B cell (primary cell): Measurements from ENCODE around the gene SALL4. TPM values are rescaled to one million over a fixed set of nuclear protein-coding genes. Genes with fewer than 3 reads are reported as not detected.
"Not testable (repeated sequence)": the region's sequence is repeated elsewhere in the genome, so short reads cannot be mapped to it uniquely, and the experiment has no call there.

Experiments
- ATAC-seq: fragments of 200-7000 bp; cut with Tn5 transposase; one replicate; pipeline ENCODE4 v1.10.0; 2021; ENCODE audit warnings: low read depth, mild to moderate bottlenecking, moderate number of reproducible peaks, moderate library complexity
- CTCF ChIA-PET: fragments of 350-600 bp; sonication (Branson Sonifier 250); formaldehyde crosslinking; loops from one replicate; lab custom pipeline; 2021; ENCODE audit warnings: antibody characterized with exemption, inconsistent platforms; lab: Charles Lee
- POLR2A ChIA-PET: fragments of 350-600 bp; sonication (Branson Sonifier 250); formaldehyde crosslinking; loops from one replicate; lab custom pipeline; 2021; ENCODE audit warnings: antibody characterized with exemption; lab: Charles Lee
- DNase-seq: peaks from one replicate; pipeline ENCODE4 v3.0.0; 2013
- H2AFZ ChIP-seq: 2 replicates; pipeline ENCODE4 v1.6.1; 2012; ENCODE audit warnings: mild to moderate bottlenecking, low read depth, low read length; ENCODE audit not compliant: insufficient read depth, poor library complexity, severe bottlenecking
- H3K27ac ChIP-seq, 2 donors: 1 replicate in 1 of 2; 2 replicates in 1 of 2; pipeline ENCODE4 v1.5.1; 2012 to 2013; ENCODE audit warnings: low read length in 2 of 2, mild to moderate bottlenecking in 2 of 2, moderate library complexity in 1 of 2
- H3K27me3 ChIP-seq, 4 experiments: fragments of 200-600 bp in 1 of 4; sonication (generic) in 1 of 4; replicated peaks in 1 of 4; 1 replicate in 2 of 4; 2 replicates in 2 of 4; pipeline versions ENCODE4 v1.6.1 to v1.7.0; 2013 to 2016; ENCODE audit warnings: low read length in 3 of 4, mild to moderate bottlenecking in 2 of 4, mixed read lengths in 1 of 4, moderate library complexity in 1 of 4; ENCODE audit not compliant: insufficient read depth in 4 of 4, control insufficient read depth in 3 of 4; ENCODE audit errors: control extremely low read depth in 1 of 4
- H3K36me3 ChIP-seq, 2 experiments: replicated peaks in 1 of 2; 1 replicate in 1 of 2; 2 replicates in 1 of 2; pipeline versions ENCODE4 v1.6.1 to v1.7.1; 2013; ENCODE audit warnings: low read length in 1 of 2; ENCODE audit not compliant: insufficient read depth in 2 of 2, control insufficient read depth in 1 of 2; ENCODE audit errors: control extremely low read depth in 1 of 2, extremely low read depth in 1 of 2
- H3K4me1 ChIP-seq, 2 donors: fragments of 200-600 bp in 1 of 2; sonication (generic) in 1 of 2; 1 replicate in 1 of 2; 2 replicates in 1 of 2; pipeline versions ENCODE4 v1.5.1 to v1.6.1; 2013 to 2017; ENCODE audit warnings: low read length in 2 of 2; ENCODE audit not compliant: control insufficient read depth in 2 of 2, insufficient read depth in 2 of 2
- H3K4me2 ChIP-seq: replicated peaks from 2 replicates; pipeline ENCODE3; 2012; ENCODE audit warnings: mild to moderate bottlenecking, low read depth, low read length; ENCODE audit not compliant: poor library complexity, severe bottlenecking
- H3K4me3 ChIP-seq, 5 experiments: fragments of 200-600 bp in 1 of 5; sonication (generic) in 1 of 5; 1 replicate in 3 of 5; 2 replicates in 2 of 5; pipeline versions ENCODE4 v1.5.1 to v1.7.0; 2011 to 2016; ENCODE audit warnings: low read length in 4 of 5, mild to moderate bottlenecking in 4 of 5, low read depth in 2 of 5, control low read depth in 1 of 5, moderate library complexity in 1 of 5; ENCODE audit not compliant: insufficient read depth in 1 of 5; ENCODE audit errors: control extremely low read depth in 1 of 5, extremely low read depth in 1 of 5
- H3K79me2 ChIP-seq: fragments of 200-600 bp; sonication (generic); one replicate; pipeline ENCODE4 v1.6.0; 2016; ENCODE audit warnings: low read length; ENCODE audit not compliant: control insufficient read depth, insufficient read depth
- H3K9ac ChIP-seq: fragments of 200-600 bp; sonication (generic); 2 replicates; pipeline ENCODE4 v1.6.1; 2017; ENCODE audit warnings: mild to moderate bottlenecking, low read length, moderate library complexity
- H3K9me3 ChIP-seq, 3 donors: one replicate each; pipeline versions ENCODE4 v1.6.1 to v1.7.1; 2013; ENCODE audit warnings: low read length in 2 of 3; ENCODE audit not compliant: control insufficient read depth in 2 of 3, insufficient read depth in 1 of 3; ENCODE audit errors: control extremely low read depth in 1 of 3
- H4K20me1 ChIP-seq: 2 replicates; pipeline ENCODE4 v1.6.0; 2012; ENCODE audit warnings: mild to moderate bottlenecking, low read length; ENCODE audit not compliant: insufficient read depth, control insufficient read depth, poor library complexity, severe bottlenecking
- H3K27ac Mint-ChIP-seq: one replicate; pipeline ENCODE4 v1.8.0; 2021; ENCODE audit warnings: mixed read lengths
- H3K27me3 Mint-ChIP-seq: one replicate; pipeline ENCODE4 v1.8.0; 2021; ENCODE audit warnings: mixed read lengths
- H3K4me1 Mint-ChIP-seq: one replicate; pipeline ENCODE4 v1.8.0; 2021; ENCODE audit warnings: mixed read lengths
- H3K4me3 Mint-ChIP-seq: one replicate; pipeline ENCODE4 v1.8.0; 2021; ENCODE audit warnings: mixed read lengths
- H3K9me3 Mint-ChIP-seq: one replicate; pipeline ENCODE4 v1.8.0; 2022; ENCODE audit warnings: mixed read lengths; ENCODE audit not compliant: insufficient read depth
- CTCF ChIP-seq: fragments of 200-600 bp; IDR thresholded peaks from one replicate; pipeline ENCODE4 v1.8.0; 2022; ENCODE audit warnings: antibody characterized with exemption, mild to moderate bottlenecking
- EZH2 ChIP-seq: IDR thresholded peaks from 2 replicates; pipeline ENCODE4 v1.6.1; 2012; ENCODE audit warnings: borderline replicate concordance, low read depth, mild to moderate bottlenecking, moderate library complexity, low read length; ENCODE audit not compliant: insufficient read depth, poor library complexity, severe bottlenecking
- WGBS: methylation state at CpG from one replicate; pipeline ENCODE4 v1.1.5; 2013; ENCODE audit warnings: missing lambda C conversion rate; ENCODE audit not compliant: insufficient coverage; 5-methylcytosine and 5-hydroxymethylcytosine counted together
- intact Hi-C: fragments of 100-400 bp; cut with micrococcal nuclease; formaldehyde crosslinking; loops from one replicate; pipeline ENCODE4 v1.10.0; 2022
- polyA plus RNA-seq: library from polyadenylated mRNA; depleted of rRNA; stranded (reverse); fragments of >200 nt; gene quantifications from 2 replicates; pipeline ENCODE4 v1.2.3, GENCODE V29; 2012
- total RNA-seq, 2 donors: library from RNA; stranded (reverse); fragments of 120-200 nt in 1 of 2; gene quantifications; 1 replicate in 1 of 2; 2 replicates in 1 of 2; pipeline versions ENCODE4 v1.2.3 to v1.2.4, GENCODE V29; 2013 to 2022

The SALL4 gene
- total and polyA plus RNA-seq, 2 donors (not counting 1 experiment from before 2014, with no cell fraction given), result 0.21 TPM; not detected in 1

- Histone ChIP-seq H3K4me1 (no peaks in the 10 kb centered on the region), H3K4me2 (no peak overlapping the region), H3K4me3 (no peak overlapping the region), H4K20me1 (no peaks in the 10 kb centered on the region), H3K79me2 (no peaks in the 10 kb centered on the region), H3K27ac (no peak overlapping the region), H3K36me3 (no peaks in the 10 kb centered on the region), H3K9me3 (no peaks in the 10 kb centered on the region), H3K9ac (no peak overlapping the region), H3K27me3 (no peaks in the 10 kb centered on the region), H2AFZ (no peak overlapping the region)
- DNase-seq, result no peak
- Mint-ChIP-seq H3K4me3 (no peak overlapping the region), H3K27ac (no peak overlapping the region), H3K27me3 (no peaks in the 10 kb centered on the region), H3K9me3 (no peaks in the 10 kb centered on the region), H3K4me1 (no peaks in the 10 kb centered on the region)
- POLR2A ChIA-PET, result no interaction called here
- 91% methylated on average over 10 of the region's 10 CpGs for WGBS
- intact Hi-C loops, result no loop called here
- TF ChIP-seq EZH2 (no peak), CTCF (no peak)
- CTCF ChIA-PET, result no interaction called here
- no peak for ATAC-seq
Observed at GRCh38 chr20:51757226-51757625, 45.1 kb downstream of the SALL4 start.

- WGBS, result 88% methylated on average over 1 of the region's 3 CpGs
- H3K27me3 Mint-ChIP-seq, result no peaks in the 10 kb centered on the region
- intact Hi-C loops, result no loop called here
Observed at GRCh38 chr20:51756653-51757052, 45.7 kb downstream of the SALL4 start.

GRCh38 chr20:51753220-51753619 lies 49.1 kb downstream of the SALL4 start:
- H3K9me3 ChIP-seq, ATAC-seq, H3K4me2 ChIP-seq, H3K9ac ChIP-seq, H3K9me3 Mint-ChIP-seq, H3K79me2 ChIP-seq, H3K27ac Mint-ChIP-seq, H3K4me3 Mint-ChIP-seq, H2AFZ ChIP-seq, H3K27ac ChIP-seq, DNase-seq, H3K4me1 Mint-ChIP-seq, H3K27me3 Mint-ChIP-seq, H3K27me3 ChIP-seq, H3K4me3 ChIP-seq, CTCF ChIA-PET, intact Hi-C loops, H3K36me3 ChIP-seq, H3K4me1 ChIP-seq, H4K20me1 ChIP-seq, POLR2A ChIA-PET: not testable (repeated sequence)
- no CpG with 5 or more reads among the region's 8 CpGs for WGBS

More at GRCh38 chr20:51756653-51757052, 45.7 kb downstream of the SALL4 start:
- Histone ChIP-seq H4K20me1 (no peaks in the 10 kb centered on the region), H3K79me2 (no peaks in the 10 kb centered on the region), H3K27me3 (no peaks in the 10 kb centered on the region), H3K9me3 (no peaks in the 10 kb centered on the region), H3K4me3 (no peak overlapping the region), H3K9ac (no peak overlapping the region), H3K4me2 (no peak overlapping the region), H3K36me3 (no peaks in the 10 kb centered on the region), H3K4me1 (no peaks in the 10 kb centered on the region), H2AFZ (no peak overlapping the region), H3K27ac (no peak overlapping the region)
- ChIA-PET CTCF (no interaction called here), POLR2A (no interaction called here)
- H3K27ac Mint-ChIP-seq, result no peak overlapping the region
- H3K4me3 Mint-ChIP-seq, result no peak overlapping the region
- no peaks in the 10 kb centered on the region for H3K4me1 Mint-ChIP-seq
- ATAC-seq (no peak), DNase-seq (no peak)
- H3K9me3 Mint-ChIP-seq, result no peaks in the 10 kb centered on the region
- no peak for TF ChIP-seq EZH2
